Jurkat, Clone E6-1 (cell line): ENCODE measurements around the gene FAM72C.
"Not testable (repeated sequence)": the region's sequence is repeated elsewhere in the genome, so short reads cannot be mapped to it uniquely, and the experiment has no call there.

Source experiments
- DNase-seq: peaks from one replicate; pipeline ENCODE4 v3.0.0-alpha.2; 2011; ENCODE audit warnings: low read depth, low spot score
- H3K4me3 ChIP-seq: 2 replicates; pipeline ENCODE4 v1.5.1; 2011; ENCODE audit warnings: mild to moderate bottlenecking, low read length, control low read depth, moderate library complexity

Gene FAM72C

GRCh38 chr1:143988602-143989426 lies 17.0 kb upstream of the FAM72C start:
- H3K4me3 ChIP-seq, DNase-seq: not testable (repeated sequence)

DNA sequence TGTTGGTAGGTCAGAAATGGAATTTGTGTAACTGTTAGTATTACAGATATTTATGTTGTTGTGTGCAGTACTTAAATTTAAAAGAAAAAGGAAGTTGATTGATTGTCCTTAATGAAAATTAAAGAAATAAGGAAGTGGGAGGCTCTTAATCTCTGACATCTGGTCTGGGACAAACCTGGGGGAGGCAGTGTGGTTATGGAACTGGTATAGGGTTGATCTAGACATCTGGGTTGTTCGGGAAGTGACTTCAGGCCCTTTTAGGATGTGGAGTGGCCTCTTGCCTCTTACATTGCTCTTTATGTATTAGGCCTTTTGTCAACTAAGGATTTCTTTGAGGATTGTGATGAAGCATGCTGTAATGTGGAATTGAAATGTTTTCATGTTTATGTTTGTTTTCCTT lies 16.1 kb upstream of the FAM72C start:
- not testable (repeated sequence) for DNase-seq

DNA sequence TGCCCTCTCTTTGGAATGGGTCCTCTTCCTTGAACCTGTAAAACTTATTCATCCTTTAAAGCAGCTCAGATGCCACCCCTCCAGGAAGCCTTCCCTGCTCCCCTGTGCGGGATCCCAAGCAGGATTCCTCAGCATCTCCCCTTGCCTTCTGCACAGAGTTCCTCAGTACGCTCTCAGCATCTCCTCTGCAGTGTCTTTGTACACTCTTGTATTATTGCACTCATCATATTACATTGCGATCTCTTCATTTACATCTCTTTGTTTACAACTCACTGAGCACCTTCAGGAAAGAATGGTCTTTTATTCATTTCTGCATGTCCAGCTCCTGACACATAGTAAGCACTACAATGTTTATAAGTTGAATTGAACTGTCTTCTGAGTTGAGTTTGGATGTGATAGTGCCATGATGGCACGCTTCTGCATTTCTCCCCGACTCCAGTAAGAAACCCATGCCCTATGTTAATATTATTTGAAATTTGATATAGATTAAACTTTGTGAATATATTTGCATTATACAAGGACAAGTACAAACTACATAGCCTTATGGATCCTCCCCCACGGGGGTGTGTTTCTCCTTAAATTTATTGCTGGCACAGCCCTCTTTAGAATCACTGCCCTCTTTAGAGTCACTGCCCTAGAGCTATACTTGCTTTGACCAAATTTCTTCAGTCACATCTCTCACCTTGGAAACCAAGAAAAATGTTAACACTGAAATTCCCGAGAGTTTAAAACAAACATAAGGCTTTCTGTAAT lies 13.1 kb upstream of the FAM72C start:
- not testable (repeated sequence) for H3K4me3 ChIP-seq, DNase-seq

More for the DNA sequence above, 16.1 kb upstream of the FAM72C start:
- not testable (repeated sequence) for H3K4me3 ChIP-seq

DNA sequence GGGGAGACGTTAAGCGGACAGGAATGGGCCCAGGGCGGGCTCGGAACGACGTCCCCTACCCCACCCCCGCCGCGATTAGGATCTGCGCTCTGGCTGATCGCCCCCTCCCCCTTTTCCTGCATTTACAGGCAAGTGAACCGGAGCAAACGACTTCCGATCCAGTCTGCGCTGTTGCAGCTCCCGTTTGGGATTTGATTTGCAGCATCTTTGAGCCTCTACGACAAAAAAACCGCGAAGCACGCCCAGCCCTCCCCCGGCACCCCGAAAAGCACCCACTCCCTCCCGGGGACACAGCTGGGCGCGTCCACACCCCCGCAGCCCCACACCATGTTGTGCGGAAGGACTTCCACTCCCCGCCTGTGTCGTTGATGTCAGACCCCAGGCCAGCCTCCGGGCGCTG lies 2.6 kb upstream of the FAM72C start:
- DNase-seq, H3K4me3 ChIP-seq: not testable (repeated sequence)

DNA sequence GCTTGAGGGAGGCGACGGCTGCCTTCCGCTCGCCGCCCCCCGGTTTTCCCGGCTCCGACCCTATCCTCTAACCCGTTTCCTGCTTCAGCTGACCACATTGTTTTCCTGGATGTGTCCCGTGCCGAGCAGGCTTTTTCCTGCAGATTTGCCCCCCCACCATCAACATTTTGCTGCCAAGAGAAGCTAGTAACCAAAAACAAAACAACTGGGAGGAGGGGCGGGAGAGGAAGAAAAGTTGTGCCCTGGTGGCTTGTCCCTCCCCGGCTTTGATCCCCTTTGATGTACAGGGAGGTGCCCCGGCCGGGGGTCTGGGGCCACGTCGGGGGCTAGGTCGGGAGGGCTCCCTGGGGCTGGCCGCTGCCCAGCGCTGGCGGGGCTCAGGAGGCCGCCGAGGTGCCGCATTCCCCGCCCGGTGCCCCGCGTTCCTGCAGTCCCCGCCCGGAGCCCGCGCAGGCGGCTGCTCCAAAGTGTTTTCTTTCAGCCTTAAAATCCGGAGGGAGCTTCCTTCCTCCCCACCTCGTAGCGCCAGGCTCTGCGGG lies 2.2 kb upstream of the FAM72C start:
- DNase-seq, H3K4me3 ChIP-seq: not testable (repeated sequence)

- H3K4me3 ChIP-seq, DNase-seq: not testable (repeated sequence)
Observed at GRCh38 chr1:143972753-143973326, 1.1 kb upstream of the FAM72C start.

DNA sequence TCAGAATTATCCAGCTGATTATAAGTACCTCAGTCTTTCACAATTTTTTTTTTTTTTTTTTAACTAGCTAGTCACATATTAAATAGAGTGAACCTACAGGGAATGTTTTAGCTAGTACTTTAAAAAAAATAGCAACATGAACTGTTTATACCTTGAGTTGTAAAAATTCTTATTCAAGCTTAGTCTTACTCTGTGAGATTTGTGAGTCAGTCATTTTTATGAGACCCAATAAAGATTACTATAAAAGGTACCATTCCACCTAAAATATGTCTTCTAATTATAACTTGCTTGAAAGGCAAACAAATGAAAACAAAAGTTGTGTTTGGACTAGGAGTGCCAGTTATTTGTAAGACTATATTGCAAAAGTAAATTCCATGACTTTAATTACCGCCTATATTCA lies 5.9 kb downstream of the FAM72C start:
- not testable (repeated sequence) for DNase-seq

DNA sequence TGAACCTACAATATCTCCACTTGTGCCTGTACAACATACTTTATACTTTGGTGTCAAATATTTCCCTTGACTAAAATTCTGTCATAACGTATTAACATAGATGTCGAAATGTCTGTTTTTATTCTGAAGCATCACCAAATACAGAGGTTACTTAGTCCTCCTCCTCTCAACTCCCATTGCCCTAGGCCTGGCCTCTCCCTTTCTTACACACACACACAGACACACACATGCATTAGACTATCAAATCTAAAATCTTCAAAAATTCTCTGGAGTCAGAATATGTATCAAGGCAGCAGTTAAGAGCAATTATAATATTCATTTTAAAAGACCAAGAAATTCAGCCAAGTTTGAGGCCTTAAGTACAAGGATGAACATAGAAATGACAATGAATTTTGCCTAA lies 7.5 kb downstream of the FAM72C start:
- not testable (repeated sequence) for H3K4me3 ChIP-seq, DNase-seq

More for the DNA sequence above, 5.9 kb downstream of the FAM72C start:
- not testable (repeated sequence) for H3K4me3 ChIP-seq

GRCh38 chr1:143955930-143956329 lies 15.9 kb downstream of the FAM72C start:
- DNase-seq, H3K4me3 ChIP-seq: not testable (repeated sequence)

DNA sequence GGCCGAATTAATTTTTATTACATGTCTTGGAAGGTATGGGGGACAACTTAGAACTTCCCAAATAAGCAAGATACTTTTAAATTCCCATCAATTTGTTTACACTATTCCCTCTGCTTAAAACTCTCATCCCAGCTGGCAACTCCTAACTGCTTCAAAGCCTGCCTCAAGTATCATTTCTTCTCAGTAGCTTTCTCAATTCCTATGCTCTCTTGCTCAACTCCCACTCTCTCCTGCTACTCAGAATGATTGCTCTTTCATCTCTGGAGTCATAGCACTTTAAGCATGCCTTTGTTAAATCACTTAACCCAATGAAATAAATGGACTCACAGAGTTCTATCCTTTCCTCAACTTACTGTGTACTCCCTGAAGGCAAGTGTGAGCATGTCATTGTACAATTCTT lies 18.9 kb downstream of the FAM72C start:
- not testable (repeated sequence) for DNase-seq, H3K4me3 ChIP-seq

GRCh38 chr1:143951485-143952391 lies 20.0 kb downstream of the FAM72C start:
- H3K4me3 ChIP-seq, DNase-seq: not testable (repeated sequence)

- not testable (repeated sequence) for DNase-seq, H3K4me3 ChIP-seq
Observed at GRCh38 chr1:143947749-143948148, 24.0 kb downstream of the FAM72C start.

- H3K4me3 ChIP-seq, DNase-seq: not testable (repeated sequence)
Observed at GRCh38 chr1:143945253-143945652, 26.5 kb downstream of the FAM72C start.

- H3K4me3 ChIP-seq, DNase-seq: not testable (repeated sequence)
Observed at GRCh38 chr1:143944576-143945240, 27.1 kb downstream of the FAM72C start.

DNA sequence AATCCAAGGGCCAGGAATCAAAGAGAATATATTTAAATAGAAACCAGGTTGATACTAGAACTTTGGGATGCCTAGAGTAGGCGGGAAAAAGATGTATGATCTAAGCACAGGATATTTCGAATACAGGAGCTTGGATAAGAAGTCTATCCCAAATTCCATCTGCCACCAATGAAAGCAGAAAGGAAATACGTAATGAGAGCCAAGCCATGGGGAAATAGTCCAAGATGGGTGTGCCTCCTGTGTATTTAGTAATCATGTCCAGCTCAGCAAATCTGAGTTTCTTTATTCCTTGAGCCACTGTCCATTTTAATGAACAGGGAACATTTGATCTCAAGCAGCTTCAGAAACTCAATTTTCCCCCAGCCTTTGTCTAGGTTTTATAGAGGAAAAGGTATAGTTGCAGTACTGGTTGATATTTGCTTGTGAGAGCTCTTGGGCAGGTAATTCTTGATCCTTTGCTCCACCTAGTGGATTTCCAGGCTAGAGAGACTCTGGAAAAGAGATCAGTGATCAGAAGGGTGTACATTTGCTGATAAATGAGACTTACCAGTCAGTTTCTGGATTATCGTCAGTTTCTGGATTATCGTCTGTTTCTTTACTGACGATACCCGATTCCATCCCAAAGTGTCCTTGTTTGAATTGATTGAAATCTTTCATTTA lies 28.3 kb downstream of the FAM72C start:
- not testable (repeated sequence) for H3K4me3 ChIP-seq, DNase-seq

DNA sequence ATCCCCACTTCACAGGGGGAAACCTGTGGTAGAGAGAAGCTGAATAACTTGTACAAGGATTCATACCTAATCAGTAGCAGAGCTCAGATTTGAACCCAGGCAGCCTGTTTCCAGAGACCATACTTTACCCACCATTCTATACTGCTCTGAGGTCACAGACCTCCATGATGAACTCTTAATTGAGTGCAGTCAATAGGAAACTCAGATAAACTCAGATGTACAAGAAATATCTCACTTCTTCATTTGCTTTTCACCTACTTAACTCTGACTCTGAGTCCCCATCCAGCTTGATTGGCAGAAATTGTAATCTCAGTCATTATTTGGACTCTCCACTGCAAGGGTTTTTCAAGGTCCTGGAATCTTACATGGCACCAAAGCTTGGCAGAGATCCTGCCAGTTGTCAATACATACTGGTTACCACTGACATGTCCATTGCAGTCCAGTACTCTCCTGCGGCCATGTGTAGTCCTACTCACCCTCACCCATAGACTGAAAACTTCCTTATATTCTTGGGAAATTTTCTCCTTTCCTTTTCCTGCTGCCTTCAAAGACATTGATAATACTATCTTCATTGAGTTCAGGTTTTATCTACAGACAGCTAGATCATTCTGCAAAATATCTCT lies 29.4 kb downstream of the FAM72C start:
- not testable (repeated sequence) for DNase-seq, H3K4me3 ChIP-seq

DNA sequence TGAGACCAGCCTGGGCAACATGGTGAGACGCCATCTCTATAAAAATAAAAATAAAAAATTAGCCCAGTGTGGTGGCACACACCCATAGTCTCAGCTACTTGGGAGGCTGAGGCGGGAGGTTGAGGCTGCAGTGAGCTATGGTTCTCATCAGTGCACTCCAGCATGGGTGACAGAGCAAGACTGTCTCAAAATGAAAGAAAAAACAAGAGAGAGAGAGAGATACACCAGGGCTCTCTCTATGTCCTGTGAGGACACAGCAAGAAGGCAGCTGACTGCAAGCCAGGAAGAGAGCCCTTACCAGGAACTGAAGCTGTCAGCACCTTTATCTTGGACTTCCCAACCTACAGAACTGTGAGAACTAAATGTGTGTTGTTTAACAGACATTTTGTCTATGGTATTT lies 32.1 kb downstream of the FAM72C start:
- not testable (repeated sequence) for H3K4me3 ChIP-seq, DNase-seq
